HG03558 (cell line): ENCODE measurements around the gene CIDEB.

ENCODE experiments used
- ATAC-seq: cut with Tn5 transposase; IDR thresholded peaks from one replicate; pipeline ENCODE4 v1.9.1; 2021; ENCODE audit warnings: moderate number of reproducible peaks; ENCODE audit not compliant: unreplicated experiment; ENCODE audit errors: extremely low read depth

The CIDEB gene

GRCh38 chr14:24314377-24315193 lies 6.8 kb upstream of the CIDEB start:
- no peak for ATAC-seq

- no peak for ATAC-seq
These were observed 6.1 kb upstream of the CIDEB start for GRCh38 chr14:24313913-24314312.

GRCh38 chr14:24312736-24313507 lies 5.1 kb upstream of the CIDEB start:
- no peak for ATAC-seq

- no peak for ATAC-seq
These were observed 4.2 kb upstream of the CIDEB start for GRCh38 chr14:24311837-24312615.

- peak; percentile 50 for ATAC-seq
These were observed 3.1 kb upstream of the CIDEB start, which contains the start of gene LTB4R for GRCh38 chr14:24310646-24311604. TSS of gene LTB4R (plus strand) at chr14:24311502. CDS start at chr14:24315652, 4,150 bp downstream.

GRCh38 chr14:24310265-24310645 lies 2.5 kb upstream of the CIDEB start:
- no peak for ATAC-seq

- no peak for ATAC-seq
These were observed 1.9 kb upstream of the CIDEB start, which contains the start of gene LTB4R2 for GRCh38 chr14:24309538-24310264. TSS of gene LTB4R2 (plus strand) at chr14:24310140. CDS start at chr14:24310665, 525 bp downstream.

GRCh38 chr14:24308342-24309124 lies 756 bp upstream of the CIDEB start:
- ATAC-seq, result no peak

- ATAC-seq, result no peak
These were observed 612 bp downstream of the CIDEB start for GRCh38 chr14:24307156-24307574.

- no peak for ATAC-seq
These were observed 3.8 kb downstream of the CIDEB start for GRCh38 chr14:24304019-24304387.

GRCh38 chr14:24300326-24300980 lies 7.3 kb downstream of the CIDEB start:
- ATAC-seq, result no peak

GRCh38 chr14:24299255-24300191 lies 8.3 kb downstream of the CIDEB start, which contains the start of the genes DHRS1 and NOP9:
TSS of gene DHRS1 (minus strand) at chr14:24299780. CDS start at chr14:24299106, 674 bp downstream.
TSS of gene NOP9 (plus strand) at chr14:24299850. CDS start at chr14:24299955, 105 bp downstream.
- peak; percentile 40 for ATAC-seq

GRCh38 chr14:24298892-24299254 lies 8.9 kb downstream of the CIDEB start:
- no peak for ATAC-seq

GRCh38 chr14:24297190-24297964 lies 10.4 kb downstream of the CIDEB start:
- ATAC-seq, result peak; percentile 10

- peak; percentile 32 for ATAC-seq
These were observed 11.2 kb downstream of the CIDEB start for GRCh38 chr14:24296341-24297157.
